ENCODE data around the gene DSCAM.

Gene DSCAM

GRCh38 chr21:40553781-40554180 lies 293.2 kb downstream of the DSCAM start:
- H3K4me3 ChIP-seq (ENCODE audit: low read depth in 1 of 5, low read length in 5 of 5), result no peak overlapping the region
- H3K27ac ChIP-seq (ENCODE audit: low read depth, low read length), result no peak overlapping the region
- no peaks in the 10 kb centered on the region for H3K4me1 ChIP-seq (ENCODE audit: control insufficient read depth in 5 of 5, insufficient read depth in 5 of 5, low read length in 5 of 5)
- no peaks in the 10 kb centered on the region for H3K9me3 ChIP-seq (ENCODE audit: control insufficient read depth in 5 of 5, low read length in 5 of 5)
- no peaks in the 10 kb centered on the region for H3K36me3 ChIP-seq (ENCODE audit: control insufficient read depth in 5 of 5, insufficient read depth in 5 of 5, low read length in 5 of 5)
- H3K9ac ChIP-seq (ENCODE audit: low read length in 5 of 5), result no peak overlapping the region
- no peaks in the 10 kb centered on the region for H3K27me3 ChIP-seq (ENCODE audit: control insufficient read depth in 5 of 5, insufficient read depth in 4 of 5, low read length in 5 of 5)

- no peaks in the 10 kb centered on the region for H3K27me3 ChIP-seq (ENCODE audit: control insufficient read depth in 5 of 5, insufficient read depth in 4 of 5, low read length in 5 of 5)
- no peaks in the 10 kb centered on the region for H3K36me3 ChIP-seq (ENCODE audit: control insufficient read depth in 5 of 5, insufficient read depth in 5 of 5, low read length in 5 of 5)
- no peak overlapping the region for H3K27ac ChIP-seq (ENCODE audit: low read depth, low read length)
- no peak overlapping the region for H3K4me3 ChIP-seq (ENCODE audit: low read depth in 1 of 5, low read length in 5 of 5)
- no peak overlapping the region for H3K9ac ChIP-seq (ENCODE audit: low read length in 5 of 5)
- peaks cover 0 to 5% (median 0%) of the 10 kb centered on the region in 5 donors for H3K4me1 ChIP-seq (ENCODE audit: control insufficient read depth in 5 of 5, insufficient read depth in 5 of 5, low read length in 5 of 5)
- peaks cover 0 to 14% (median 5%) of the 10 kb centered on the region in 5 donors for H3K9me3 ChIP-seq (ENCODE audit: control insufficient read depth in 5 of 5, low read length in 5 of 5)
These were observed 298.9 kb downstream of the DSCAM start for GRCh38 chr21:40547906-40548513.

- H3K9ac ChIP-seq (ENCODE audit: low read length in 5 of 5), result no peak overlapping the region
- H3K27me3 ChIP-seq (ENCODE audit: control insufficient read depth in 5 of 5, insufficient read depth in 4 of 5, low read length in 5 of 5), result no peaks in the 10 kb centered on the region
- no peak overlapping the region for H3K27ac ChIP-seq (ENCODE audit: low read depth, low read length)
- peaks cover 0 to 5% (median 0%) of the 10 kb centered on the region in 5 donors for H3K4me1 ChIP-seq (ENCODE audit: control insufficient read depth in 5 of 5, insufficient read depth in 5 of 5, low read length in 5 of 5)
- H3K9me3 ChIP-seq (ENCODE audit: control insufficient read depth in 5 of 5, low read length in 5 of 5), result peaks cover 0 to 14% (median 5%) of the 10 kb centered on the region in 5 donors
- H3K36me3 ChIP-seq (ENCODE audit: control insufficient read depth in 5 of 5, insufficient read depth in 5 of 5, low read length in 5 of 5), result no peaks in the 10 kb centered on the region
- no peak overlapping the region for H3K4me3 ChIP-seq (ENCODE audit: low read depth in 1 of 5, low read length in 5 of 5)
These were observed 300.3 kb downstream of the DSCAM start for GRCh38 chr21:40546647-40547046.

GRCh38 chr21:40540216-40540615 lies 306.7 kb downstream of the DSCAM start:
- H3K9ac ChIP-seq (ENCODE audit: low read length in 5 of 5), result no peak overlapping the region
- no peaks in the 10 kb centered on the region for H3K4me1 ChIP-seq (ENCODE audit: control insufficient read depth in 5 of 5, insufficient read depth in 5 of 5, low read length in 5 of 5)
- H3K4me3 ChIP-seq (ENCODE audit: low read depth in 1 of 5, low read length in 5 of 5), result no peak overlapping the region
- H3K27me3 ChIP-seq (ENCODE audit: control insufficient read depth in 5 of 5, insufficient read depth in 4 of 5, low read length in 5 of 5), result no peaks in the 10 kb centered on the region
- H3K27ac ChIP-seq (ENCODE audit: low read depth, low read length), result no peak overlapping the region
- peaks cover 0 to 9% (median 1%) of the 10 kb centered on the region in 5 donors for H3K9me3 ChIP-seq (ENCODE audit: control insufficient read depth in 5 of 5, low read length in 5 of 5)
- no peaks in the 10 kb centered on the region for H3K36me3 ChIP-seq (ENCODE audit: control insufficient read depth in 5 of 5, insufficient read depth in 5 of 5, low read length in 5 of 5)

- H3K27me3 ChIP-seq (ENCODE audit: control insufficient read depth in 5 of 5, insufficient read depth in 4 of 5, low read length in 5 of 5), result peaks cover 0 to 8% (median 2%) of the 10 kb centered on the region in 5 donors
- no peak overlapping the region for H3K4me3 ChIP-seq (ENCODE audit: low read depth in 1 of 5, low read length in 5 of 5)
- no peaks in the 10 kb centered on the region for H3K4me1 ChIP-seq (ENCODE audit: control insufficient read depth in 5 of 5, insufficient read depth in 5 of 5, low read length in 5 of 5)
- peaks cover 0 to 7% (median 0%) of the 10 kb centered on the region in 5 donors for H3K9me3 ChIP-seq (ENCODE audit: control insufficient read depth in 5 of 5, low read length in 5 of 5)
- H3K36me3 ChIP-seq (ENCODE audit: control insufficient read depth in 5 of 5, insufficient read depth in 5 of 5, low read length in 5 of 5), result no peaks in the 10 kb centered on the region
- no peak overlapping the region for H3K9ac ChIP-seq (ENCODE audit: low read length in 5 of 5)
- no peak overlapping the region for H3K27ac ChIP-seq (ENCODE audit: low read depth, low read length)
These were observed 312.1 kb downstream of the DSCAM start for GRCh38 chr21:40534886-40535285.

- H3K4me3 ChIP-seq (ENCODE audit: low read depth in 1 of 5, low read length in 5 of 5), result no peak overlapping the region
- H3K36me3 ChIP-seq (ENCODE audit: control insufficient read depth in 5 of 5, insufficient read depth in 5 of 5, low read length in 5 of 5), result no peaks in the 10 kb centered on the region
- H3K27me3 ChIP-seq (ENCODE audit: control insufficient read depth in 5 of 5, insufficient read depth in 4 of 5, low read length in 5 of 5), result peaks cover 0 to 8% (median 2%) of the 10 kb centered on the region in 5 donors
- H3K4me1 ChIP-seq (ENCODE audit: control insufficient read depth in 5 of 5, insufficient read depth in 5 of 5, low read length in 5 of 5), result no peaks in the 10 kb centered on the region
- peaks cover 0 to 19% (median 14%) of the 10 kb centered on the region in 5 donors for H3K9me3 ChIP-seq (ENCODE audit: control insufficient read depth in 5 of 5, low read length in 5 of 5)
- H3K9ac ChIP-seq (ENCODE audit: low read length in 5 of 5), result no peak overlapping the region
- H3K27ac ChIP-seq (ENCODE audit: low read depth, low read length), result no peak overlapping the region
These were observed 315.4 kb downstream of the DSCAM start for GRCh38 chr21:40531431-40532110.

- Histone ChIP-seq H3K4me1 (ENCODE audit: control insufficient read depth in 5 of 5, insufficient read depth in 5 of 5, low read length in 5 of 5) (no peaks in the 10 kb centered on the region), H3K9ac (ENCODE audit: low read length in 5 of 5) (no peak overlapping the region), H3K27me3 (ENCODE audit: control insufficient read depth in 5 of 5, insufficient read depth in 4 of 5, low read length in 5 of 5) (peaks cover 0 to 8% (median 2%) of the 10 kb centered on the region in 5 donors), H3K36me3 (ENCODE audit: control insufficient read depth in 5 of 5, insufficient read depth in 5 of 5, low read length in 5 of 5) (no peaks in the 10 kb centered on the region), H3K9me3 (ENCODE audit: control insufficient read depth in 5 of 5, low read length in 5 of 5) (peaks cover 0 to 19% (median 14%) of the 10 kb centered on the region in 5 donors), H3K4me3 (ENCODE audit: low read depth in 1 of 5, low read length in 5 of 5) (no peak overlapping the region), H3K27ac (ENCODE audit: low read depth, low read length) (no peak overlapping the region)
These were observed 315.9 kb downstream of the DSCAM start for GRCh38 chr21:40531016-40531415.

GRCh38 chr21:40517646-40518045 lies 329.3 kb downstream of the DSCAM start:
- Histone ChIP-seq H3K27ac (ENCODE audit: low read depth, low read length) (no peak overlapping the region), H3K9me3 (ENCODE audit: control insufficient read depth in 5 of 5, low read length in 5 of 5) (no peaks in the 10 kb centered on the region), H3K27me3 (ENCODE audit: control insufficient read depth in 5 of 5, insufficient read depth in 4 of 5, low read length in 5 of 5) (peaks cover 0 to 2% (median 0%) of the 10 kb centered on the region in 5 donors), H3K4me1 (ENCODE audit: control insufficient read depth in 5 of 5, insufficient read depth in 5 of 5, low read length in 5 of 5) (no peaks in the 10 kb centered on the region), H3K9ac (ENCODE audit: low read length in 5 of 5) (no peak overlapping the region), H3K4me3 (ENCODE audit: low read depth in 1 of 5, low read length in 5 of 5) (no peak overlapping the region), H3K36me3 (ENCODE audit: control insufficient read depth in 5 of 5, insufficient read depth in 5 of 5, low read length in 5 of 5) (no peaks in the 10 kb centered on the region)

GRCh38 chr21:40516335-40516734 lies 330.6 kb downstream of the DSCAM start:
- no peaks in the 10 kb centered on the region for H3K4me1 ChIP-seq (ENCODE audit: control insufficient read depth in 5 of 5, insufficient read depth in 5 of 5, low read length in 5 of 5)

GRCh38 chr21:40512590-40512989 lies 334.4 kb downstream of the DSCAM start:
- Histone ChIP-seq H3K27me3 (ENCODE audit: control insufficient read depth in 5 of 5, insufficient read depth in 4 of 5, low read length in 5 of 5) (peaks cover 0 to 2% (median 0%) of the 10 kb centered on the region in 5 donors), H3K27ac (ENCODE audit: low read depth, low read length) (no peak overlapping the region), H3K36me3 (ENCODE audit: control insufficient read depth in 5 of 5, insufficient read depth in 5 of 5, low read length in 5 of 5) (no peaks in the 10 kb centered on the region), H3K4me3 (ENCODE audit: low read depth in 1 of 5, low read length in 5 of 5) (no peak overlapping the region), H3K9me3 (ENCODE audit: control insufficient read depth in 5 of 5, low read length in 5 of 5) (no peaks in the 10 kb centered on the region), H3K4me1 (ENCODE audit: control insufficient read depth in 5 of 5, insufficient read depth in 5 of 5, low read length in 5 of 5) (no peaks in the 10 kb centered on the region), H3K9ac (ENCODE audit: low read length in 5 of 5) (no peak overlapping the region)

More at GRCh38 chr21:40516335-40516734, 330.6 kb downstream of the DSCAM start:
- no peaks in the 10 kb centered on the region for H3K36me3 ChIP-seq (ENCODE audit: control insufficient read depth in 5 of 5, insufficient read depth in 5 of 5, low read length in 5 of 5)
- no peaks in the 10 kb centered on the region for H3K9me3 ChIP-seq (ENCODE audit: control insufficient read depth in 5 of 5, low read length in 5 of 5)
- no peak overlapping the region for H3K4me3 ChIP-seq (ENCODE audit: low read depth in 1 of 5, low read length in 5 of 5)
- no peak overlapping the region for H3K27ac ChIP-seq (ENCODE audit: low read depth, low read length)
- H3K9ac ChIP-seq (ENCODE audit: low read length in 5 of 5), result no peak overlapping the region
- peaks cover 0 to 2% (median 0%) of the 10 kb centered on the region in 5 donors for H3K27me3 ChIP-seq (ENCODE audit: control insufficient read depth in 5 of 5, insufficient read depth in 4 of 5, low read length in 5 of 5)

All from subcutaneous abdominal adipose tissue (tissue), 5 donors.